Uterus (tissue), 4 donors: ENCODE results near the gene FAM234A. TPM values are rescaled to one million over a fixed set of nuclear protein-coding genes. Genes with fewer than 3 reads are reported as not detected.

Source experiments
- DNase-seq, 2 donors: peaks; one replicate each; pipeline ENCODE4 v3.0.0-alpha.2; 2019 to 2020
- H3K27ac ChIP-seq, 2 donors: fragments of 200-600 bp; sonication (generic); 1 replicate in 1 of 2; 2 replicates in 1 of 2; pipeline ENCODE4 v1.5.1; 2016 to 2018
- H3K27me3 ChIP-seq, 2 donors: fragments of 200-600 bp; sonication (generic); one replicate each; pipeline ENCODE4 v1.5.1; 2018 to 2019; ENCODE audit warnings: control low read depth in 1 of 2
- H3K36me3 ChIP-seq, 2 donors: fragments of 200-600 bp; sonication (generic); one replicate each; pipeline ENCODE4 v1.5.1; 2019; ENCODE audit warnings: control low read depth in 1 of 2
- H3K4me1 ChIP-seq, 2 donors: fragments of 200-600 bp; sonication (generic); one replicate each; pipeline ENCODE4 v1.5.1; 2018 to 2019; ENCODE audit warnings: control low read depth in 1 of 2
- H3K4me3 ChIP-seq, 2 donors: fragments of 200-600 bp; sonication (generic); 1 replicate in 1 of 2; 2 replicates in 1 of 2; pipeline ENCODE4 v1.5.1; 2018 to 2019; ENCODE audit warnings: mild to moderate bottlenecking in 1 of 2
- H3K9me3 ChIP-seq, 2 donors: fragments of 200-600 bp; sonication (generic); one replicate each; pipeline ENCODE4 v1.5.1; 2019; ENCODE audit warnings: control low read depth in 1 of 2
- CTCF ChIP-seq, 4 experiments: fragments of 200-600 bp in 2 of 4; fragments of 450-650 bp in 2 of 4; sonication (generic) in 2 of 4; IDR thresholded peaks; one replicate each; pipeline ENCODE4 v1.5.1; 2016 to 2019; ENCODE audit warnings: antibody characterized with exemption in 4 of 4, mild to moderate bottlenecking in 2 of 4, moderate library complexity in 1 of 4
- POLR2A ChIP-seq, 2 donors: fragments of 450-650 bp; IDR thresholded peaks; one replicate each; pipeline ENCODE4 v1.6.1; 2016; ENCODE audit warnings: antibody characterized with exemption in 2 of 2, mild to moderate bottlenecking in 1 of 2, moderate library complexity in 1 of 2
- intact Hi-C: fragments of 100-400 bp; cut with DNase I; formaldehyde crosslinking; loops from one replicate; pipeline ENCODE4 v1.15.1; 2023; ENCODE audit warnings: low total_unique reads
- total RNA-seq, 4 donors: library from RNA; depleted of rRNA in 3 of 4; stranded (reverse); fragments of >200 nt in 3 of 4; gene quantifications; one replicate each; pipeline versions ENCODE4 v1.1.0 to v1.2.4, GENCODE V29; 2014 to 2023
- donor health status: DM: yes; HTN: yes; CAD: no.

Gene FAM234A
- total RNA-seq, 4 donors from 2014 or later = 5.6 to 65.5 (median 30.1) TPM

DNA sequence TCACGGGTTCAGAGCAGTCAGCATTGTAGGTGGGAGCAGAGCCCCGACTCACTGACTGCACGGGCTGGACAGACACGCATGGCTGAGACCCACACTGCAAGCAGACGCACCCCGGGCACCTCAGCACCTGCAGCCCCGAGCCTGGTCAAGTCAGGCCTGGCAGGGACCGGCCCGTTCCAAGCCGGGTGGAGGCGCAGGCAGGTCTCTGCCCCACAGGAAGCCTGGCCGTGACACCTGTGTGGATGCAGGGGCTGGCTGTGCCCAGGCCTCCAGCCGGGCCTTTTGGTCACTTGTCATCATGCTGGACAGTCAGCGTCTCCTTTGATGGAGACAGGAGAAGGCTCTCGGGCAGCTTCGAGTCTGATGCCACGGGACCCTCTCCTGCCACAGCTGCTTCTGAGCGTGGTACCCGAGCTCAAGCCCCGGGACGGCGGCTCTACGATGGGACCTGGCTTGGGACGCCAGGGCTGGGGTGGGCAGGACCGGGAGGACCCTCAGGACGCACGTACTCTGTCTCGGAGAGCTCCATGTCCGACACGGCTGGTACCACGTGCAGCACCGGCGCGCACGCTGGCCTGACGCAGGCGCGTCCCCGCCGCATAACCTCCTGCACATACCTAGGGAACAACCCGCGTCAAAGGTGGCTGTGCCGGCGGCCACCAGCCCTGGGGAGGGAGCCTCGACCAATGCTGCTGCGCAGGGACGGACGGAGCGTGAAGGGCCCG, 56.2 kb downstream of the FAM234A start:
- DNase-seq = no peak
- no peak overlapping the region for H3K27ac ChIP-seq
- H3K27me3 ChIP-seq = no peaks in the 10 kb centered on the region
- TF ChIP-seq POLR2A (IDR thresholded peaks at IDR 0.05) (no peak), CTCF (IDR thresholded peaks at IDR 0.05) (no peak)
- H3K36me3 ChIP-seq = no peaks in the 10 kb centered on the region
- intact Hi-C loops = no loop called here
- no peaks in the 10 kb centered on the region for H3K4me1 ChIP-seq
- no peaks in the 10 kb centered on the region for H3K9me3 ChIP-seq
- H3K4me3 ChIP-seq = no peak overlapping the region

- no peak overlapping the region for H3K27ac ChIP-seq
- H3K4me3 ChIP-seq = no peak overlapping the region
- TF ChIP-seq POLR2A (IDR thresholded peaks at IDR 0.05) = no peak
- no peak for TF ChIP-seq CTCF (IDR thresholded peaks at IDR 0.05)
- DNase-seq = no peak
- H3K36me3 ChIP-seq = no peaks in the 10 kb centered on the region
- H3K9me3 ChIP-seq = no peaks in the 10 kb centered on the region
- H3K4me1 ChIP-seq = no peaks in the 10 kb centered on the region
- intact Hi-C loops = no loop called here
- H3K27me3 ChIP-seq = no peaks in the 10 kb centered on the region
Observed at GRCh38 chr16:291539-291938, 56.9 kb downstream of the FAM234A start.

DNA sequence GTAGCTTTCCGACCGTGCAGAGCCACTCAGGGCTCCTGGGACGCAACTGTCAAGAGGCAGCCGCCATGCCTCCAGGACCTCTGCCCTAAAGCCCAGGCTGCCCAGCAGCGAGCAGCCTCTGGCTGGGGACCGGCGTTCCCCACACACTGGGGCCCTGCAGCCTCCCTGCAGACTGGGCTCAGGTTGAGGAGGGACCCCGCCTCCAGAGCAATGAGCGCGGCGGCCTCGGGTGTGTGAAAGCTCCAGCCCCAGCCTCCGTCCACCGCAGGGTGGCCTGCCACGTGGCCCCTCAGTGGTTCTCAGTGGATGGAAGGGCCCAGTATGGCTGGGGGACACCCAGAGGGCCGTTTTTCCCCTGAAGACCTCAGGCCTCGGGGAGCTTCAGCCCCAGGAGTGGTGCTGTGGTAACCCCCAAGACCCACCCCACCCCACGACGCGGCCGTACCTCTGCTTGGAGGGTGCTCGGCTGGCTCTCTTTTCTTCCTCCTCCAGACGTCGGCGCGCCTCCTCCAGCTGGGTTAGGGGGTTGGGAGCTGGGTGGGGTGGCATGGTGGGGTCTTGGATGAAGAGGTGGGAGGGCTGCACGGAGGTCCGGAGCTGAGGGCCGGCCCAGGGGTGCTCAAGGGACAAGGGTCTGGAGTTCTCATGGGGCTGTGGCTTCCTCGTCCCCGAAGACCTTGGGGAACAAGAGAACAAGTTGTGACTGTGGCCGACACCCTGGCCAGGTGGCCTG, 58.6 kb downstream of the FAM234A start:
- H3K27me3 ChIP-seq = no peaks in the 10 kb centered on the region
- H3K4me3 ChIP-seq = no peak overlapping the region
- TF ChIP-seq CTCF (IDR thresholded peaks at IDR 0.05) (no peak), POLR2A (IDR thresholded peaks at IDR 0.05) (no peak)
- no peaks in the 10 kb centered on the region for H3K4me1 ChIP-seq
- intact Hi-C loops = no loop called here
- no peaks in the 10 kb centered on the region for H3K36me3 ChIP-seq
- H3K9me3 ChIP-seq = no peaks in the 10 kb centered on the region
- no peak overlapping the region for H3K27ac ChIP-seq
- no peak for DNase-seq

DNA sequence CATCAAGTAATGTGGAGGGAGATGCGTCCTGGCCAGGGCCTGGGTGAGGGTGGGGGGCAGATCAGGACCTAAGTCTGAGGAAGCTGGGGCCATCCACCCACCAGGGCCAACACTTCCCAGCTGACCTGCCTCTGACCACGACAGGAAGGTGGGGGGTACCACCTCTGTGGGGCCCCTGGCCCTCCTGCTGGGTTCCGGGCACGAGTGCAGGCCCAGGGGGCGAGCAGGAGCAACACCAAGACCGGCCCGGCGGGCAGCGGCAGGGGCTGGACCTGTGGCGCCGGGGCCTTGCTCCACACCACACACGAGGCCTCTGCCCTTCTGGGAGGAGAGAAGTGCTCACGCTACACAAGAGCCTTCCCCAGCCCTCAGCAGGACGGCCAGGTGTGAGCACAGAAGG, 61.7 kb downstream of the FAM234A start:
- Histone ChIP-seq H3K27ac (no peak overlapping the region), H3K27me3 (no peaks in the 10 kb centered on the region), H3K4me1 (no peaks in the 10 kb centered on the region), H3K9me3 (no peaks in the 10 kb centered on the region), H3K4me3 (no peak overlapping the region), H3K36me3 (no peaks in the 10 kb centered on the region)
- DNase-seq = no peak
- intact Hi-C loops = no loop called here
- no peak for TF ChIP-seq POLR2A (IDR thresholded peaks at IDR 0.05)
- no peak for TF ChIP-seq CTCF (IDR thresholded peaks at IDR 0.05)

GRCh38 chr16:296806-297510, 62.3 kb downstream of the FAM234A start:
- Histone ChIP-seq H3K27ac (no peak overlapping the region), H3K9me3 (no peaks in the 10 kb centered on the region), H3K36me3 (no peaks in the 10 kb centered on the region), H3K4me1 (no peaks in the 10 kb centered on the region), H3K4me3 (no peak overlapping the region), H3K27me3 (no peaks in the 10 kb centered on the region)
- DNase-seq = no peak
- TF ChIP-seq CTCF (IDR thresholded peaks at IDR 0.05) (no peak), POLR2A (IDR thresholded peaks at IDR 0.05) (no peak)
- intact Hi-C loops = no loop called here
